Nephron (organoid): ENCODE measurements around the gene CREB5.
A peak's percentile ranks its signal among the peaks of the same experiment; 100 is the strongest.

Experiments used
- H3K27ac Mint-ChIP-seq, 3 experiments: 2 replicates each; pipeline ENCODE4 v1.8.0; 2020; ENCODE audit warnings: mixed read lengths in 3 of 3, mild to moderate bottlenecking in 2 of 3, moderate library complexity in 1 of 3
- H3K27me3 Mint-ChIP-seq: 2 replicates; pipeline ENCODE4 v1.8.0; 2021; ENCODE audit warnings: low read depth, mild to moderate bottlenecking, moderate library complexity, mixed read lengths
- H3K36me3 Mint-ChIP-seq: 2 replicates; pipeline ENCODE4 v1.8.0; 2020; ENCODE audit warnings: low read depth, mixed read lengths
- H3K4me1 Mint-ChIP-seq: 2 replicates; pipeline ENCODE4 v1.8.0; 2020; ENCODE audit warnings: mixed read lengths
- H3K4me3 Mint-ChIP-seq, 3 experiments: 2 replicates each; pipeline ENCODE4 v1.8.0; 2020; ENCODE audit warnings: mild to moderate bottlenecking in 3 of 3, mixed read lengths in 3 of 3, moderate library complexity in 2 of 3
- H3K9me3 Mint-ChIP-seq: 2 replicates; pipeline ENCODE4 v1.8.0; 2020; ENCODE audit warnings: mixed read lengths
- CTCF ChIP-seq, 3 experiments: fragments of 200-600 bp; sonication (generic); IDR thresholded peaks; one replicate each; pipeline ENCODE4 v1.5.0; 2021; ENCODE audit warnings: antibody characterized with exemption in 3 of 3; ENCODE audit not compliant: unreplicated experiment in 3 of 3

The CREB5 gene

GRCh38 chr7:28524978-28525377 is 112.7 kb downstream of the CREB5 start:
- Mint-ChIP-seq H3K36me3 (no peaks in the 10 kb centered on the region), H3K4me1 (peaks cover 22% of the 10 kb centered on the region), H3K4me3 (no peak overlapping the region), H3K9me3 (no peaks in the 10 kb centered on the region), H3K27ac (no peak overlapping the region), H3K27me3 (peaks cover 10% of the 10 kb centered on the region)
- TF ChIP-seq CTCF (IDR thresholded peaks at IDR 0.05; ENCODE audit: unreplicated experiment in 3 of 3) = no peak

GRCh38 chr7:28528899-28529298 is 116.6 kb downstream of the CREB5 start:
- no peak overlapping the region for H3K27ac Mint-ChIP-seq
- H3K27me3 Mint-ChIP-seq = peaks cover 4% of the 10 kb centered on the region
- H3K36me3 Mint-ChIP-seq = no peaks in the 10 kb centered on the region
- H3K4me1 Mint-ChIP-seq = peaks cover 24% of the 10 kb centered on the region
- no peak for TF ChIP-seq CTCF (IDR thresholded peaks at IDR 0.05; ENCODE audit: unreplicated experiment in 3 of 3)
- H3K9me3 Mint-ChIP-seq = peaks cover 3% of the 10 kb centered on the region
- no peak overlapping the region for H3K4me3 Mint-ChIP-seq

GRCh38 chr7:28529755-28530154 is 117.4 kb downstream of the CREB5 start:
- H3K4me1 Mint-ChIP-seq = peaks cover 32% of the 10 kb centered on the region
- H3K9me3 Mint-ChIP-seq = peaks cover 3% of the 10 kb centered on the region
- H3K27me3 Mint-ChIP-seq = peaks cover 4% of the 10 kb centered on the region
- H3K27ac Mint-ChIP-seq = peak overlapping the region in 1 of 3 experiments; percentile 83
- TF ChIP-seq CTCF (IDR thresholded peaks at IDR 0.05; ENCODE audit: unreplicated experiment in 3 of 3) = no peak
- H3K4me3 Mint-ChIP-seq = no peak overlapping the region
- no peaks in the 10 kb centered on the region for H3K36me3 Mint-ChIP-seq

GRCh38 chr7:28530175-28530802 is 118.0 kb downstream of the CREB5 start:
- no peaks in the 10 kb centered on the region for H3K36me3 Mint-ChIP-seq
- no peak for TF ChIP-seq CTCF (IDR thresholded peaks at IDR 0.05; ENCODE audit: unreplicated experiment in 3 of 3)
- peaks cover 37% of the 10 kb centered on the region for H3K4me1 Mint-ChIP-seq
- H3K9me3 Mint-ChIP-seq = peaks cover 3% of the 10 kb centered on the region
- peak overlapping the region; percentile 65 to 84 (median 83) for H3K27ac Mint-ChIP-seq
- H3K4me3 Mint-ChIP-seq = peak overlapping the region in 1 of 3 experiments; percentile 17
- H3K27me3 Mint-ChIP-seq = peaks cover 4% of the 10 kb centered on the region

- Mint-ChIP-seq H3K27me3 (peaks cover 4% of the 10 kb centered on the region), H3K27ac (peak overlapping the region; percentile 55 to 84 (median 83)), H3K36me3 (no peaks in the 10 kb centered on the region), H3K4me1 (peaks cover 39% of the 10 kb centered on the region), H3K4me3 (peak overlapping the region in 1 of 3 experiments; percentile 17), H3K9me3 (peaks cover 3% of the 10 kb centered on the region)
- TF ChIP-seq CTCF (IDR thresholded peaks at IDR 0.05; ENCODE audit: unreplicated experiment in 3 of 3) = no peak
These were observed 118.5 kb downstream of the CREB5 start for GRCh38 chr7:28530803-28531175.

GRCh38 chr7:28531291-28531690 is 119.0 kb downstream of the CREB5 start:
- H3K4me1 Mint-ChIP-seq = peaks cover 44% of the 10 kb centered on the region
- no peaks in the 10 kb centered on the region for H3K36me3 Mint-ChIP-seq
- peaks cover 4% of the 10 kb centered on the region for H3K27me3 Mint-ChIP-seq
- no peak overlapping the region for H3K4me3 Mint-ChIP-seq
- TF ChIP-seq CTCF (IDR thresholded peaks at IDR 0.05; ENCODE audit: unreplicated experiment in 3 of 3) = no peak
- peak overlapping the region; percentile 26 to 84 (median 83) for H3K27ac Mint-ChIP-seq
- H3K9me3 Mint-ChIP-seq = peaks cover 3% of the 10 kb centered on the region
